Measurements from ENCODE around the gene TEKTIP1. TPM values are rescaled to one million over a fixed set of nuclear protein-coding genes. Genes with fewer than 3 reads are reported as not detected.
A peak's percentile ranks its signal among the peaks of the same experiment; 100 is the strongest.

TEKTIP1 gene
- total RNA-seq = not detected
- 0.79 TPM for polyA plus RNA-seq

DNA sequence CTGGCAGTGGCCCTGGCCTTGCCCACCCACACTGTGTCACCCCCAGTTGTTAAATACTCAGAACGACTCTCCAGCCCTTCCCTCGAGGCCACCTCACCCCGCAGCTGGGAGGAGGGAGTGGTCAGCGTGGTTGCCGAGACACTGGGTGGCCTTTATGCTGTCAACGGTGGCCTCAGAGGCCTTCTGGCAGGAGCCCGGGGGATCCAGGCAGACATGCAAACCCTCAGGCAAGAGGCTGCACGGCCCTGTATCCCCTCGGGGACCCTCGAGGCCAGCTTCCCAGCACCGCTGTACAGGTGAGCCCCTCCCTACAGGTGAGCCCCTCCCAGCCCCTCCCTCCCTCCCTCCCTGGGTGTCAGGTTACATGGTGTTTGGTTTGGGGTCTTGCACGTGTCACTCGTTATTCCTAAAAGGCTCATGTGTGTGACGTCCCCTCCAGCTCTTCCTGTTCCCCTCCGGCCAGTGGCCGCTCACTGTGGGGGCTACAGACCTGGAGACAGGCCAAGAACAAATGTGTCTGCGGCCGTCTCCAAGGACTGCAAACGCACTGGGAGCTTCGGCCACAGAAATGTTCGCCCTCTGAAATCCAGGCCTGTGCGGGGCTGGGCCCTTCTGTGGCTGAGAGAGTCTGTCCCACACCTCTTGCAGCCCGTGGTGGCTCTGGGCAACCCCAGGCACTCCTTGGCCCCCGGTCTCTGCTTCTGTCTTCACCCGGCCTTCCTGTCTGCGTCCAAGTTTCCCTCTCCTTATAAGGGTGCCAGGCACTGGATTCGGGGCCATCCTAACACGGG lies at the start of gene TEKTIP1:
TSS of gene TEKTIP1 (plus strand) at position 210 of the 791 bp plus-strand sequence. CDS start at position 214, 4 bp downstream.
- Histone ChIP-seq H3K27ac (ENCODE audit: low read depth) (no peak within 1 kb of the TSS), H3K4me1 (ENCODE audit: insufficient read depth) (no peaks in the 10 kb centered on the region), H3K4me3 (ENCODE audit: low read depth, low read length) (no peak within 1 kb of the TSS), H3K36me3 (ENCODE audit: insufficient read depth) (no peaks in the 10 kb centered on the region)
- 58% methylated on average over 28 of the region's 28 CpGs for WGBS
- no peak for DNase-seq (ENCODE audit: extremely low spot score)

DNA sequence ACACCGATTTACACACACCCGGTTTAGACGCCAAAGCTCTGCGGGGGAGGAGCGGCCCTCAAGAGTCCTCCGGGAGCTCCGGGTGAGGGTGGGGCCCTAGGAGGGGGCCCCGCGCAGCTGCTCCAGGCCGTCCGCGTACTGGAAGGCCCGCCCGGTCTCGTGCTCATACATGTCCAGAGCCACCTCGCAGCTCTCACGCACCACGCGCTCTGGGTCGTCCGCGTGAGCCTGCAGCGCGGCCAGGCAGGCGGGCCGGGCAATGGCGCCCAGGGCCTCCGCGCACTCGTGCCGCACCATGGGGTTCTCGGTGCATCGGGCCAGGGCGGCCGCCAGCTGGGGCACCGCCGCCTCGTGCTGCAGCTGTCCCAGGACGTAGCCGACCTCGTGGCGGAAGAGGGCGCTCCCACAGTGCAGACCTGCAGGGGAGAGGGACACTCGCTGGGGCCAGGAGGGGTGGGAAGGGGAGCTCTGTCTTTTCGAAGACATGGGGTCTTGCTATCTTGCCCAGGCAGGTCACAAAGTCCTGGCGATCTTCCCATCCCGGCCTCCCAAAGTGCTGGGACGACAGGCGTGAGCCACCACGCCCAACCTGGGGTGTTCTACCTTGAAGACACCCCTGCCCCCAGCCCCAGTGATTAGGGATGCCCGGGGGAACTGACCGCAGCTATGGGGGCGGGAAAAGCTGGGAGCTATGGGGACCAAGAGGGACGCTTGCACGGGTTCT lies 47.4 kb upstream of the TEKTIP1 start:
- Histone ChIP-seq H3K27ac (ENCODE audit: low read depth) (no peak overlapping the region), H3K4me1 (ENCODE audit: insufficient read depth) (no peaks in the 10 kb centered on the region), H3K36me3 (ENCODE audit: insufficient read depth) (peaks cover 6% of the 10 kb centered on the region), H3K4me3 (ENCODE audit: low read depth, low read length) (no peak overlapping the region)
- WGBS = 94% methylated on average over 55 of the region's 55 CpGs
- no peak for DNase-seq (ENCODE audit: extremely low spot score)

DNA sequence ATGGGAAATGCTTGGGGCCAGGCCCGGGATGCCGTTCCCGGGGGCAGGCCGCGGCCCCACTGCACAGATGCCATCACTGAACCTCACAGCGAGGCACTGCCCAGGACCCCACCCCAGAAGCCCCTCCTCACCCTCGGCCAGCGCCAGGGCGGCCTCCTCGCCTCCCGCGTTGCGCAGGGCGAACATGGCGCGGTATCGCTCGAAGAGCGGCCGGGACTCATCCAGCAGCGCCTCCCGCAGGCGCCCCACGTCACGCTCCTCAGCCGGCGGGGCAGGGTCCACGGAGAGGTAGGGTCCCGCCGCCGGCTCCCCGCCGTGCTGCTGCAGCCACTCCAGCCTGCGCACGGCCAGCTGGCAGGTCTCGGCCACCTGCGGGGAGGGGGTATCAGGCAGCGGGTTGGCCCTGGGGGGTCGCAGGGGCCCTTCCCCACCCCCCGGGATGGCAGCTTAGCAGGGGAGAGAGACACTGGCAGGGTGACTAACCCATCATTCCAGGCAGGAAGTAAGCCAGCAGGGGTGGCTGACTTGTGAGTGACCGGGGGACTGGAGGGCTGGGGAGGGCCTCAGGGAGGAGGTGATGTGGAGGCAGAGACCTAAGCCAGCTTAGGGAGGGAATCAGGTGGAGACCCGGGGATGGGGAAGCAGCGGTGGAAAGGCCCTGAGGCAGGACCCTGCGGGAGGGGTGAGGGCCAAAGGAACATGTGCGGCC lies 46.7 kb upstream of the TEKTIP1 start:
- Histone ChIP-seq H3K27ac (ENCODE audit: low read depth) (no peak overlapping the region), H3K4me3 (ENCODE audit: low read depth, low read length) (no peak overlapping the region), H3K4me1 (ENCODE audit: insufficient read depth) (no peaks in the 10 kb centered on the region), H3K36me3 (ENCODE audit: insufficient read depth) (peaks cover 6% of the 10 kb centered on the region)
- no peak for DNase-seq (ENCODE audit: extremely low spot score)
- WGBS = 95% methylated on average over 45 of the region's 45 CpGs

DNA sequence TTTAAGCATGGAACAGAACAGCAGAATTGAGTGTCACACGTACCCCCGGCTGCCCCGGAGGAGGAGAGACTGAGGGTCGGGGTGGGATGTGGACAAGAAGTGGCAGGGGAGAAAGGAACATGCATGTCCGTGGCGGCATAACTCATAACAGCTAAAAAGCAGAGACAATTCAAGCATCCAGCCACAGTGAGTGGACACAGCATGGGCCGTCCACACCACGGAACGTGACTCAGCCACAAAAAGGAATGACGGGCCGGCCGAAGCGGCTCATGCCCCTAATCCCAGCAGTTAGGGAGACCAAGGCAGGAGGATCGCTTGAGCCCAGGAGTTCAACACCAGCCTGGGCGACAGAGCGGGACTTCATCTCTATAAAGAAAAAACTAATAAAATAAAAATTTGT lies 46.1 kb upstream of the TEKTIP1 start:
- Histone ChIP-seq H3K4me1 (ENCODE audit: insufficient read depth) (no peaks in the 10 kb centered on the region), H3K27ac (ENCODE audit: low read depth) (no peak overlapping the region), H3K36me3 (ENCODE audit: insufficient read depth) (peaks cover 6% of the 10 kb centered on the region), H3K4me3 (ENCODE audit: low read depth, low read length) (no peak overlapping the region)
- DNase-seq (ENCODE audit: extremely low spot score) = no peak
- WGBS = 93% methylated on average over 16 of the region's 16 CpGs

DNA sequence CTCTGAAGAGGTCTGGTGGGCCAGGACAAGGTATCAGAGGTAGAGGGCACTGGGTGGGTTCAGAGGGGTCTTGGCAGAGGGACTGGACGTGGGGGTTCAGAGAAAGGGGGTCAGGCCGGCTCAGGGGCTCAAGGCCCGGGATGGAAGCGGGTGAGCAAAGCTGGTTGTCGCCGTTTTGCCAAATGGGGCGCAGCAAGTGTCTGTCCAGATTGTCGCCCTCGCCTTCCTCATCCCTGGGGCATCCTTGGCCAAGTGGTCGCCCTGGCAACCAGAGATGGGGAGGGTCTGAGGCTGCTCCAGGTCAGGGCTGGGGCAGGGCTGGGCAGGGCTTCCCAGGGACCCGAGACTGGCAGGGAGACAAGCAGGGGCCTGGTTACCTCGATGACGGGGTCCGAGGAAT lies 45.3 kb upstream of the TEKTIP1 start:
- no peak for DNase-seq (ENCODE audit: extremely low spot score)
- Histone ChIP-seq H3K4me3 (ENCODE audit: low read depth, low read length) (no peak overlapping the region), H3K27ac (ENCODE audit: low read depth) (no peak overlapping the region), H3K4me1 (ENCODE audit: insufficient read depth) (no peaks in the 10 kb centered on the region), H3K36me3 (ENCODE audit: insufficient read depth) (peaks cover 6% of the 10 kb centered on the region)
- 95% methylated on average over 14 of the region's 14 CpGs for WGBS

DNA sequence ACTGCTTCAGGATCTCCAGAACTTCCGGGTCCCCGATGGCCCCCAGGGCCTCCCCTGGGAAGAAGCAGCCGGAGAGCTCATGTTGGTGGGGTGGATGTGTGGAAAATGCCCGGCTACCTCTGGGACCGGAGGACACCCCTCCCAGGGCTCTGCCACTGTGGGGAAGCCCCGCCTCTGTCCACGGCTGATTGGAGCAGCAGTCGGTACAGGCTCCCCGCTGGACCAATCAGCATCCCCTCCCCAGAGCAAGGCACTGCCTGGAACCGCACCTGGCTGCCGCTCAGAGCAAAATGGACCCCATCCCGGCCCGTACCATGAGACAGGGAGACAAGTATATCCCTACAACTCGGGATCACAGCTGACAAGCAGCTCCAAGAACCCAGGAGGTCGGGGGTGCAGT lies 44.9 kb upstream of the TEKTIP1 start:
- WGBS = 80% methylated on average over 15 of the region's 15 CpGs
- peaks cover 6% of the 10 kb centered on the region for H3K36me3 ChIP-seq (ENCODE audit: insufficient read depth)
- H3K4me3 ChIP-seq (ENCODE audit: low read depth, low read length) = no peak overlapping the region
- H3K27ac ChIP-seq (ENCODE audit: low read depth) = no peak overlapping the region
- DNase-seq (ENCODE audit: extremely low spot score) = no peak
- H3K4me1 ChIP-seq (ENCODE audit: insufficient read depth) = no peaks in the 10 kb centered on the region

DNA sequence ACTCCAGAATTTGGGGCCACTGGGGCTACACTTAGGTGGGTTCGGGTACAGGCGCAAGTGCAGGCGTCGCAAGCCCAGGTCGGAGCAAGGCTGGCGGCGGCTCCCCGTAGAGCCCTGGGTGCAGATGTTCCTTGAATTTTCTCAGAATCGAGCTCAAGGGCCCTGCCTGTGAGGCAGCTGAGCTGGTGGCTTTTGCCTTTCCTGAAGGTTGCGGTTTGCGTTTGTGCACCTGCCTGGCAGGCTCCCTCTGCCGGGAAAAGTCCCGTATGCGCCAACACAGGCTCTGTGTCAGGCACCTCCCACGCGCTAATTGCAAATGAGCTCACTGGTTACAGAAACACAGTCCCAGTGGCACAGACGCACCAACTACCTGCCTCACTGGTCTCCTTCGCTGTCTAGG lies 44.4 kb upstream of the TEKTIP1 start:
- no peak overlapping the region for H3K4me3 ChIP-seq (ENCODE audit: low read depth, low read length)
- no peaks in the 10 kb centered on the region for H3K4me1 ChIP-seq (ENCODE audit: insufficient read depth)
- no peak for DNase-seq (ENCODE audit: extremely low spot score)
- peaks cover 6% of the 10 kb centered on the region for H3K36me3 ChIP-seq (ENCODE audit: insufficient read depth)
- no peak overlapping the region for H3K27ac ChIP-seq (ENCODE audit: low read depth)
- WGBS = 95% methylated on average over 18 of the region's 18 CpGs

DNA sequence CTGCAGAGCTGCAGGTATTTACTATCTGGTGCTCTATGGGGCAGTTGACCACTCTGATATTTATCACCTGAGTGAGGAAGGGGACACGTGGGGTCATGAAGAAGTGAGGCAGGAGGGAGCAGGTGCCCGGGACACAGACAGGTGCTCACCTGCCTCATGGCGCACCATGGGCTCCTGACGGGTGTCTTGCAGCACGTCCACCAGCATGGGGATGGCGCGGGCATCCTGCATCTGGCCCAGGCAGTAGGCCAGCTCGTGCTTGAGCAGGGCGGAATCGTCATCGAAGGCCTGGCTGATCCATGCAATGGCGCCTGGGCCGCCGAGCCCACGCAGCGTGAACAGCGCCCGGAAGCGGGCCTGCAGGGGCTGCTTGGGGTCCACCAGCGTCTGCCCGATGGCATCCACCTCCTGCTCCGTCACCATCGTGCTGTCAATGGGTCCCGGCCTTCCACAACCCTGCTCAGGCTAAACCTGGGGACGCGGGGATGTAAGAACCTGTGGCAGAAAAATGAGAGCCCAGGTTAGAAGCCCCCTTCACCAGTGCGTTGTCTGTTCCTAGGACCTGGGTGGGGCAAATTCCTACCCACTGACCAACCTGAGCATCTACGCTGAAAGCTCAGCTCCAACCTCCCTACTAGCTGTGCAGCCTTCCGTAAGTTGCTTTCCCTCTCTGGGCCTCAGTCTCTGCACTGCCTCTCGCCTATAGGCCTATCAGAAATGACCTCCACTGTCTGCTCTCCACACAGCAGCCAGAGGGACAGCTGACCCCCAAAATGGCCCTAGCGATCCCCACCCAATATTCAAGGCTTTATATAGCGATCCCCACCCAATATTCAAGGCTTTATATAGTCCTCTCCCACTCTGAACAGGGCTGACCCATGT lies 42.3 kb upstream of the TEKTIP1 start:
- 96% methylated on average over 32 of the region's 32 CpGs for WGBS
- Histone ChIP-seq H3K36me3 (ENCODE audit: insufficient read depth) (peaks cover 2% of the 10 kb centered on the region), H3K4me3 (ENCODE audit: low read depth, low read length) (no peak overlapping the region), H3K27ac (ENCODE audit: low read depth) (no peak overlapping the region), H3K4me1 (ENCODE audit: insufficient read depth) (no peaks in the 10 kb centered on the region)
- no peak for DNase-seq (ENCODE audit: extremely low spot score)

DNA sequence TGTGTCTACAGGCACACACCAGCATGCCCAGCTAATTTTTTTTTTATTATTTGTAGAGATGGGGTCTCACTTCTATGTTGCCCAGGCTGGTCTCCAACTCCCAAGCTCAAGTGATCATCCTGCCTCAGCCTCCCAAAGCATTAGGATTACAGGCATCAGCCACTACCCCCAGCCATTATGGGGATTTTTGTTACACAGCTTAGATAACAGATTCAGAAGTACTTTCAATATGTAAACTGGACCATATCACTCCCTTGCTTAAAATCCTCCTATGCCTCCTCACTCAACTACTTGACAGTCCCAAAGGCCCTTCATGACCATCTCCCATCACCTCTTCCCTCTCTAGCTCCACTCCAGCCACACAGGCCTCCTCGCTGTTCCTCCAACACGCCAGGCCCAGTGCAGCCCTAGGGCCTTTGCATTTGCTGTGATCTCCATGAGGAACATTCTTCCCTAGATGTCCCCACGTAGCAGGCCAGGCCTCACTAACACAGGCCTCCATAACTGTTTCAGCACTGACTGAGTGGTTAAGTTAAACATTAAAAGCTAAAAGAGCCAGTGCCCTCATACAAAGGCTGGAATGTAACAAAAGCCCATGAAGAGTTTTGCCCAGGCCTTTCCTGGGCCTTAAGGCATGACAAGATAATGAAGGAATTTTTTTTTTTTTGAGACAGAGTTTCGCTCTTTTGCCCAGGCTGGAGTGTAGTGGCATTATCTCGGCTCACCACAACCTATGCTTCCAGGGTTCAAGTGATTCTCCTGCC lies 41.0 kb upstream of the TEKTIP1 start:
- Histone ChIP-seq H3K36me3 (ENCODE audit: insufficient read depth) (peaks cover 2% of the 10 kb centered on the region), H3K4me1 (ENCODE audit: insufficient read depth) (no peaks in the 10 kb centered on the region), H3K27ac (ENCODE audit: low read depth) (no peak overlapping the region), H3K4me3 (ENCODE audit: low read depth, low read length) (no peak overlapping the region)
- 97% methylated on average over 5 of the region's 5 CpGs for WGBS
- DNase-seq (ENCODE audit: extremely low spot score) = no peak

DNA sequence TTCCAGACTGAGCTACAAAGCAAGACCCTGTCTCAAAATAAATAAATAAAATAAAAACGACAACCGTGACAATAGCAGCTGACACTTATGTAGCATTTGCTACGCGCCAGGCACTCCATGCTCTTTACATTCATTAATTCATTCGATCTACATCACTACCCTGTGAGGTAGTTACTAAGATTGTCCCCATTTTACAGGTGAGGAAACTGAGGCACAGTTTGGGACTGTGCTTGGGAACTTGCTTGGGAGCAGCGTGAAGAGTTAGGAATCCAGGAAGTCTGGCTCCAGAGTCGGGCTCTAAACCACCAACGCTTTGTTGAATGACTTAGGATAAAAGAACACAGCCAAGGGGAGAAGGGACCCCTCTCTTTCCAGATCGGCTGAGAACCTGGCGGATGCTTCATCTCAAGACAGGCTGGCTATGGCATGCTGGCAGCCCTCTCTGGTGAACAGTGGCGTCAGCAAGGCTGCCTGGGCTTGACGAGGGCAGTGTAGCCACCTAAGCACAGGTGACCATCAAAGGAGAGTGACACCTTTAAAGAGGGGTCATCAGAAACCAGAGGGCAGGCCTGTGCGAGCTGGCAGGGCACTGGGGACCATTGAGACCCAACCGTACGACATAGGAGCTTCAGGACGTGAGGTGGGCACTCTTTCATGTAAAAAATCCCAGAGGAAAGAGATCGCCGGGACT lies 39.1 kb upstream of the TEKTIP1 start:
- Histone ChIP-seq H3K36me3 (ENCODE audit: insufficient read depth) (peaks cover 2% of the 10 kb centered on the region), H3K4me3 (ENCODE audit: low read depth, low read length) (peak overlapping the region; percentile 83), H3K27ac (ENCODE audit: low read depth) (peak overlapping the region; percentile 85), H3K4me1 (ENCODE audit: insufficient read depth) (no peaks in the 10 kb centered on the region)
- no peak for DNase-seq (ENCODE audit: extremely low spot score)
- WGBS = 25% methylated on average over 18 of the region's 18 CpGs

DNA sequence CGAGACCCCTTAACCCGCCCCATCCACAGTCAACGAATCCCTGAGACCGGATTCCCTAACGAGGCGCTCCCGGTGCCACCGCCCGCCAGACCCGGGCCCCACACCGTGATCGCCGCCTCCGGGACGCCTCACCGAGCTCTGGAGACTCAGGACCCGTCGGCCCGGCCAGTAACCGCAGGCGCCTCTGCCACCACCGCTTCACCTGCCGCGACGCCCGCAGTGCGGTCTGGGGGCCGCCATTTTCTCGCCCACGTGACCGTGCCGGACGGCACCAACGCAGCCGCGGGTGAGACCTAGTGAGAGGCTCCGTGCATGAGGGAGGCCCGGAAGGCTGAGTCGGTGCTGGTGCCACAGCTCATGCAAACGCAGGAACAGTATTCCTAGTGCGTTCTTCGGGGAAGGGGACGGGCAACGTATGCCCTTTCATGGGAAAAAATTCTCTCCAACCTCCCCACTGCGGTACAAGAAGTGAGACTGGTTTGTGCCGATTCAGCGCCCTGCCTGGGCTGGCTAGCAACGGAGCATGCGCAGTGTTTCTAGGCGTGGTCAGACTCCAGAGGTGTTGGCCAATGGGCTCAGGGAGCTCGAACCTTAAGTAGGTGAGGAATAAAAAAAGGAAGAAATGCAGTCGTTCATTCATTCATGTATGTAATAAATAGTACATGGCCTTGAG lies 38.4 kb upstream of the TEKTIP1 start, which contains the start of gene DOHH:
TSS of gene DOHH (minus strand) at position 246 of the 673 bp plus-strand sequence. CDS start 3,860 bp downstream, outside the sequence.
- WGBS = under 1% methylated on average over 52 of the region's 52 CpGs
- DNase-seq (ENCODE audit: extremely low spot score) = peak; percentile 94
- Histone ChIP-seq H3K4me3 (ENCODE audit: low read depth, low read length) (peak within 1 kb of the TSS; percentile 83), H3K27ac (ENCODE audit: low read depth) (peak within 1 kb of the TSS; percentile 85), H3K36me3 (ENCODE audit: insufficient read depth) (peaks cover 2% of the 10 kb centered on the region), H3K4me1 (ENCODE audit: insufficient read depth) (no peaks in the 10 kb centered on the region)

Measured in urinary bladder (tissue), 4 donors.